ENCODE results near the gene UBE2H.
"Not testable (repeated sequence)": the region's sequence is repeated elsewhere in the genome, so short reads cannot be mapped to it uniquely, and the experiment has no call there.

Gene UBE2H

DNA sequence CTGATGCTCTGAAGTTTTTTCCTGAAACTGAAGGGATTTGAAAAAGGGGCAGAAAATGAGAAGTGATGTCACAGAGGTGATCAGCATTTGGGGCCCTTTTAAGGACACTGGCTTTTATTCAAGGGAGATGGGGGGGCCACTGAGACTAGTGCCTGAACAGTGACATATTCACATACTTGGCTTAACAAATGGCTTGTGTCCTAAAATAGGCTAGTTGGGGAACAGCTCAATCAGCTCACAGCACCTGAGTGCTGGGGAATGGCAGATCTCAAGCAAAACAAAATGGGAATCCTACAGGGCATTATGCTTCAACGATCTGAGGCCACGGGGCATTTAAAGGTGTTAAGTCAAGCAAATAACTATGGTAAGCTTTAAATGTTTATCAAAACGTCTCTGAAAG, 90.1 kb downstream of the UBE2H start:
- H3K4me3 ChIP-seq (replicated peaks; ENCODE audit: insufficient read depth, low read length) = no peak overlapping the region
- H3K27ac ChIP-seq (replicated peaks) = no peak overlapping the region
- no peak for DNase-seq (ENCODE audit: low read depth in 1 of 2, low spot score in 1 of 2)
- TF ChIP-seq GABPA (IDR thresholded peaks at IDR 0.05; ENCODE audit: low read depth) (no peak), POLR2AphosphoS5 (IDR thresholded peaks at IDR 0.05; ENCODE audit: low read depth) (no peak), SPI1 (IDR thresholded peaks at IDR 0.05; ENCODE audit: borderline replicate concordance, low read depth) (no peak)
- TF ChIP-seq, protein P1, sequence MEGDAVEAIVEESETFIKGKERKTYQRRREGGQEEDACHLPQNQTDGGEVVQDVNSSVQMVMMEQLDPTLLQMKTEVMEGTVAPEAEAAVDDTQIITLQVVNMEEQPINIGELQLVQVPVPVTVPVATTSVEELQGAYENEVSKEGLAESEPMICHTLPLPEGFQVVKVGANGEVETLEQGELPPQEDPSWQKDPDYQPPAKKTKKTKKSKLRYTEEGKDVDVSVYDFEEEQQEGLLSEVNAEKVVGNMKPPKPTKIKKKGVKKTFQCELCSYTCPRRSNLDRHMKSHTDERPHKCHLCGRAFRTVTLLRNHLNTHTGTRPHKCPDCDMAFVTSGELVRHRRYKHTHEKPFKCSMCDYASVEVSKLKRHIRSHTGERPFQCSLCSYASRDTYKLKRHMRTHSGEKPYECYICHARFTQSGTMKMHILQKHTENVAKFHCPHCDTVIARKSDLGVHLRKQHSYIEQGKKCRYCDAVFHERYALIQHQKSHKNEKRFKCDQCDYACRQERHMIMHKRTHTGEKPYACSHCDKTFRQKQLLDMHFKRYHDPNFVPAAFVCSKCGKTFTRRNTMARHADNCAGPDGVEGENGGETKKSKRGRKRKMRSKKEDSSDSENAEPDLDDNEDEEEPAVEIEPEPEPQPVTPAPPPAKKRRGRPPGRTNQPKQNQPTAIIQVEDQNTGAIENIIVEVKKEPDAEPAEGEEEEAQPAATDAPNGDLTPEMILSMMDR (IDR thresholded peaks at IDR 0.05; ENCODE audit: insufficient read depth, low read length) = no peak
- TF ChIP-seq, protein P2, sequence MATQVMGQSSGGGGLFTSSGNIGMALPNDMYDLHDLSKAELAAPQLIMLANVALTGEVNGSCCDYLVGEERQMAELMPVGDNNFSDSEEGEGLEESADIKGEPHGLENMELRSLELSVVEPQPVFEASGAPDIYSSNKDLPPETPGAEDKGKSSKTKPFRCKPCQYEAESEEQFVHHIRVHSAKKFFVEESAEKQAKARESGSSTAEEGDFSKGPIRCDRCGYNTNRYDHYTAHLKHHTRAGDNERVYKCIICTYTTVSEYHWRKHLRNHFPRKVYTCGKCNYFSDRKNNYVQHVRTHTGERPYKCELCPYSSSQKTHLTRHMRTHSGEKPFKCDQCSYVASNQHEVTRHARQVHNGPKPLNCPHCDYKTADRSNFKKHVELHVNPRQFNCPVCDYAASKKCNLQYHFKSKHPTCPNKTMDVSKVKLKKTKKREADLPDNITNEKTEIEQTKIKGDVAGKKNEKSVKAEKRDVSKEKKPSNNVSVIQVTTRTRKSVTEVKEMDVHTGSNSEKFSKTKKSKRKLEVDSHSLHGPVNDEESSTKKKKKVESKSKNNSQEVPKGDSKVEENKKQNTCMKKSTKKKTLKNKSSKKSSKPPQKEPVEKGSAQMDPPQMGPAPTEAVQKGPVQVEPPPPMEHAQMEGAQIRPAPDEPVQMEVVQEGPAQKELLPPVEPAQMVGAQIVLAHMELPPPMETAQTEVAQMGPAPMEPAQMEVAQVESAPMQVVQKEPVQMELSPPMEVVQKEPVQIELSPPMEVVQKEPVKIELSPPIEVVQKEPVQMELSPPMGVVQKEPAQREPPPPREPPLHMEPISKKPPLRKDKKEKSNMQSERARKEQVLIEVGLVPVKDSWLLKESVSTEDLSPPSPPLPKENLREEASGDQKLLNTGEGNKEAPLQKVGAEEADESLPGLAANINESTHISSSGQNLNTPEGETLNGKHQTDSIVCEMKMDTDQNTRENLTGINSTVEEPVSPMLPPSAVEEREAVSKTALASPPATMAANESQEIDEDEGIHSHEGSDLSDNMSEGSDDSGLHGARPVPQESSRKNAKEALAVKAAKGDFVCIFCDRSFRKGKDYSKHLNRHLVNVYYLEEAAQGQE (IDR thresholded peaks at IDR 0.05; ENCODE audit: insufficient replicate concordance, low read depth) = no peak
- H3K27me3 ChIP-seq (ENCODE audit: insufficient read depth, poor library complexity, severe bottlenecking) = no peaks in the 10 kb centered on the region

DNA sequence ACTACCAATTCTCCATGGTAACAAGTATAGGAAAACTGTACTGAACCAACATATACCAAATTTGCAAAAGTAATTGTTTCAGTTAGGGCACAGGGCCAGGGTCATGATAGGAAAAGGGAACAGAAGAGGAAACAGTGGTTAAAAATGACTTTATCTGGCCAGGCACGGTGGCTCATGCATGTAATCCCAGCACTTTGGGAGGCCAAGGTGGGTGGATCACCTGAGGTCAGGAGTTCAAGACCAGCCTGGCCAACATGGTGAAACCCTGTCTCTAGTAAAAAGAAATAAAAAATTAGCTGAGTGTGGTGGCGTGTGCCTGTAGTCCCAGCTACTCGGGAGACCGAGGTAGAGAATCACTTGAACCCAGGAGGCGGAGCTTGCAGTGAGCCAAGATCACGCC, 92.0 kb downstream of the UBE2H start:
- DNase-seq (ENCODE audit: low read depth in 1 of 2, low spot score in 1 of 2) = peak in 1 of 2 experiments; percentile 34
- not testable (repeated sequence) for H3K4me3 ChIP-seq (replicated peaks; ENCODE audit: insufficient read depth, low read length); H3K27me3 ChIP-seq (ENCODE audit: insufficient read depth, poor library complexity, severe bottlenecking); H3K27ac ChIP-seq (replicated peaks)

DNA sequence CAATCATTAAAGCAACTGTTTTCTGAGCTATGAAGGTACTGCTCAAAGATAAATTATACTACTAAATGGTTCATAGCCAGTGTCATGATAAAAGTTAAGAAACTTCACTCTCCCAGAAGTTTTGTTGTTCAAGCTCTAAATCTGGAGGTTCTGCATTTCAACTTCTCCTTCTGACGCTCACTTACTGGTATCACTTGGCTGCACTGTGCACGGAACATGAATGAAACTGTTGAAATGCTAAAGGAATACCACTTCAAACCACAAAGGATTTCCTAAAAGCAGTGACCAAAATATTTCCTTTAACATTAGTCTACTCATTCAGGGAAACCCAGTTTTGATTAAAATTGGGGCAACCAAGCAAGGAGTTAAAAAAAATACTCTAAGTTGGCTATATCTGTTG, 93.6 kb downstream of the UBE2H start:
- H3K27ac ChIP-seq (replicated peaks) = no peak overlapping the region; the same call in 1 of the 2 replicates
- no peaks in the 10 kb centered on the region for H3K27me3 ChIP-seq (ENCODE audit: insufficient read depth, poor library complexity, severe bottlenecking)
- DNase-seq (ENCODE audit: low read depth in 1 of 2, low spot score in 1 of 2) = peak in 1 of 2 experiments; percentile 81
- H3K4me3 ChIP-seq (replicated peaks; ENCODE audit: insufficient read depth, low read length) = no peak overlapping the region
- TF ChIP-seq SPI1 (IDR thresholded peaks at IDR 0.05; ENCODE audit: borderline replicate concordance, low read depth) = peak; percentile 45; the same call in 1 of the 2 replicates
- TF ChIP-seq, protein P1 (IDR thresholded peaks at IDR 0.05; ENCODE audit: insufficient read depth, low read length) = no peak

DNA sequence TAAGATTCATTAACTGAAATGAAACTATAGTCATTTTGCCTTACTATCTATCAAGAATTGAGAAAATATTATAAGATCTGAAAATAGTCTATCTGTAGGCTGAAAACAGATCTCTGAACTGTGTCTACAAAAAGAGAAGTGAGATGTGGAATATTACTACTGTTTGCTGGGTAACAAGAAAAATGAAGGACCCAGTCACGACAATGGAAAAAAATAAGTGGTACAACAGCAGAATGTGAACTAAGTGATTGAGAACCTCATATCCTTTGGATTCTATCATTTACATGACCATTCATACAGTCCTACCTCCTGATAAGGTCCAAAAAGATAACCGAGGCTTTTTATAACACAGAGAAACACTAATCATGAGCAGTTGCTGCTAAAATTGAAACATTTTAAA, 94.3 kb downstream of the UBE2H start:
- no peak for DNase-seq (ENCODE audit: low read depth in 1 of 2, low spot score in 1 of 2)
- Histone ChIP-seq H3K27ac (replicated peaks) (no peak overlapping the region), H3K27me3 (ENCODE audit: insufficient read depth, poor library complexity, severe bottlenecking) (no peaks in the 10 kb centered on the region), H3K4me3 (replicated peaks; ENCODE audit: insufficient read depth, low read length) (no peak overlapping the region)
- TF ChIP-seq, protein P2 (IDR thresholded peaks at IDR 0.05; ENCODE audit: insufficient replicate concordance, low read depth) = no peak
- TF ChIP-seq GABPA (IDR thresholded peaks at IDR 0.05; ENCODE audit: low read depth) = no peak
- TF ChIP-seq, protein P1 (IDR thresholded peaks at IDR 0.05; ENCODE audit: insufficient read depth, low read length) = no peak
- TF ChIP-seq POLR2AphosphoS5 (IDR thresholded peaks at IDR 0.05; ENCODE audit: low read depth) = no peak
- peak; percentile 35; the same call in 1 of the 2 replicates for TF ChIP-seq SPI1 (IDR thresholded peaks at IDR 0.05; ENCODE audit: borderline replicate concordance, low read depth)
